ENCODE results near the gene YTHDC2. TPM values are rescaled to one million over a fixed set of nuclear protein-coding genes. Genes with fewer than 3 reads are reported as not detected.

YTHDC2 gene
- 20.1 and 37.7 TPM in 2 replicates for total RNA-seq

GRCh38 chr5:113513384-113514288, at the start of gene YTHDC2:
Gene YTHDC2, plus strand, starts transcription at chr5:113513694. Its CDS starts 202 bp downstream, at chr5:113513896.
- peak; percentile 47 for DNase-seq (ENCODE audit: low read depth)

GRCh38 chr5:113474100-113474728, 39.3 kb upstream of the YTHDC2 start:
- no peak for DNase-seq (ENCODE audit: low read depth)

GRCh38 chr5:113478691-113479090, 34.8 kb upstream of the YTHDC2 start:
- no peak for DNase-seq (ENCODE audit: low read depth)

GRCh38 chr5:113480243-113480642, 33.3 kb upstream of the YTHDC2 start:
- DNase-seq (ENCODE audit: low read depth), result no peak

GRCh38 chr5:113487416-113487780, 26.1 kb upstream of the YTHDC2 start:
- DNase-seq (ENCODE audit: low read depth), result no peak

GRCh38 chr5:113487781-113488644, 25.5 kb upstream of the YTHDC2 start, which contains the start of gene MCC:
Gene MCC, minus strand, starts transcription at chr5:113488453.
- peak; percentile 60 for DNase-seq (ENCODE audit: low read depth)

- DNase-seq (ENCODE audit: low read depth), result peak; percentile 11
Observed at GRCh38 chr5:113488645-113489184, 24.8 kb upstream of the YTHDC2 start.

GRCh38 chr5:113489299-113489698, 24.2 kb upstream of the YTHDC2 start:
- peak; percentile 99 for DNase-seq (ENCODE audit: low read depth)

GRCh38 chr5:113490317-113490716, 23.2 kb upstream of the YTHDC2 start:
- DNase-seq (ENCODE audit: low read depth), result no peak

GRCh38 chr5:113491022-113491421, 22.5 kb upstream of the YTHDC2 start:
- no peak for DNase-seq (ENCODE audit: low read depth)

GRCh38 chr5:113493446-113493845, 20.0 kb upstream of the YTHDC2 start:
- no peak for DNase-seq (ENCODE audit: low read depth)

- peak; percentile 26 for DNase-seq (ENCODE audit: low read depth)
Observed at GRCh38 chr5:113495422-113495841, 18.1 kb upstream of the YTHDC2 start.

GRCh38 chr5:113502073-113502472, 11.4 kb upstream of the YTHDC2 start:
- no peak for DNase-seq (ENCODE audit: low read depth)

GRCh38 chr5:113503146-113503545, 10.3 kb upstream of the YTHDC2 start:
- DNase-seq (ENCODE audit: low read depth), result no peak

GRCh38 chr5:113505181-113505580, 8.3 kb upstream of the YTHDC2 start:
- no peak for DNase-seq (ENCODE audit: low read depth)

GRCh38 chr5:113507601-113508000, 5.9 kb upstream of the YTHDC2 start:
- DNase-seq (ENCODE audit: low read depth), result no peak

GRCh38 chr5:113508756-113509155, 4.7 kb upstream of the YTHDC2 start:
- DNase-seq (ENCODE audit: low read depth), result no peak

GRCh38 chr5:113510836-113511451, 2.5 kb upstream of the YTHDC2 start:
- peak; percentile 52 for DNase-seq (ENCODE audit: low read depth)

GRCh38 chr5:113512341-113512740, 1.2 kb upstream of the YTHDC2 start:
- no peak for DNase-seq (ENCODE audit: low read depth)

- no peak for DNase-seq (ENCODE audit: low read depth)
Observed at GRCh38 chr5:113514289-113514635, 768 bp downstream of the YTHDC2 start.

GRCh38 chr5:113518884-113519283, 5.4 kb downstream of the YTHDC2 start:
- no peak for DNase-seq (ENCODE audit: low read depth)

All from renal cortical epithelial cell (primary cell).